SU-DHL-6 (cell line): ENCODE data around the gene RRP9.

ENCODE experiments used
- EZH2phosphoT487 ChIP-seq: fragments of 200-600 bp; sonication (generic), shearing (Covaris generic); conservative IDR thresholded peaks from 2 replicates; pipeline ENCODE4 v1.6.1; 2018; ENCODE audit warnings: mild to moderate bottlenecking, antibody characterized with exemption, low read length, moderate library complexity, mixed read lengths
- TF ChIP-seq, protein P1 (sequence below): fragments of 200-600 bp; sonication (generic); IDR thresholded peaks from one replicate; pipeline ENCODE4 v1.5.1; 2017; ENCODE audit warnings: antibody characterized with exemption, mild to moderate bottlenecking, low read length, moderate library complexity; ENCODE audit not compliant: insufficient read depth, poor library complexity, severe bottlenecking

DNA sequence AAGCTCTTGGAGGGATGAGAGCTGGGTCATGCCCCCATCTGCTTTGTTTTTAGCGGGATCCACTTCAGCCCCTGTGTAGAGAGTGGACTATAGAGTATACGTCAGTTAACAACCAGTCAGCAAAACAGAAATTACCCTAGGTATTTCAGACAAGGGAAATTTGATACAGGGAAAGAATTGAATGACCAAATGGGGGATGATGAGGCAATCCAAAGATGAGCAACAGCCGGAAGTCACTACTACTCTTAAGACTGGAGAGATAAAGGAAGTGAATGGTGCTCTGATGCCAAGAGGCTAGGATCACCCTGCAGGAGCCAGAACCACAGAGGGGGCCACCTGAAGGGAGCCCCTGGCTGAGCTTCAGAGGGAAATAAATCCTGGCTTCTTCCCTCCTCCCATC, 11.7 kb upstream of the RRP9 start:
- TF ChIP-seq, protein P1, sequence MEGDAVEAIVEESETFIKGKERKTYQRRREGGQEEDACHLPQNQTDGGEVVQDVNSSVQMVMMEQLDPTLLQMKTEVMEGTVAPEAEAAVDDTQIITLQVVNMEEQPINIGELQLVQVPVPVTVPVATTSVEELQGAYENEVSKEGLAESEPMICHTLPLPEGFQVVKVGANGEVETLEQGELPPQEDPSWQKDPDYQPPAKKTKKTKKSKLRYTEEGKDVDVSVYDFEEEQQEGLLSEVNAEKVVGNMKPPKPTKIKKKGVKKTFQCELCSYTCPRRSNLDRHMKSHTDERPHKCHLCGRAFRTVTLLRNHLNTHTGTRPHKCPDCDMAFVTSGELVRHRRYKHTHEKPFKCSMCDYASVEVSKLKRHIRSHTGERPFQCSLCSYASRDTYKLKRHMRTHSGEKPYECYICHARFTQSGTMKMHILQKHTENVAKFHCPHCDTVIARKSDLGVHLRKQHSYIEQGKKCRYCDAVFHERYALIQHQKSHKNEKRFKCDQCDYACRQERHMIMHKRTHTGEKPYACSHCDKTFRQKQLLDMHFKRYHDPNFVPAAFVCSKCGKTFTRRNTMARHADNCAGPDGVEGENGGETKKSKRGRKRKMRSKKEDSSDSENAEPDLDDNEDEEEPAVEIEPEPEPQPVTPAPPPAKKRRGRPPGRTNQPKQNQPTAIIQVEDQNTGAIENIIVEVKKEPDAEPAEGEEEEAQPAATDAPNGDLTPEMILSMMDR: no peak
- no peak for TF ChIP-seq EZH2phosphoT487
